A549 (cell line): Measurements from ENCODE around the gene HSD17B4. TPM values are rescaled to one million over a fixed set of nuclear protein-coding genes. Genes with fewer than 3 reads are reported as not detected.

Experiments used
- ATAC-seq, 2 experiments: fragments of 200-7000 bp in 1 of 2; fragments of >200 bp in 1 of 2; cut with Nextera tagmentation in 1 of 2; cut with Tn5 transposase in 1 of 2; 3 replicates each; pipeline versions ENCODE4 v1.8.0 to v1.9.1; 2018 to 2020; ENCODE audit warnings: mild to moderate bottlenecking in 1 of 2, moderate library complexity in 1 of 2
- CTCF ChIA-PET: fragments of 300-600 bp; sonication (Branson Sonifier 250); formaldehyde crosslinking; extraction: SDS; loops from one replicate; lab custom pipeline; 2021; ENCODE audit warnings: antibody characterized with exemption, inconsistent platforms; lab: Yijun Ruan, JAX
- POLR2A ChIA-PET: fragments of 350-600 bp; formaldehyde crosslinking; extraction: SDS; loops from one replicate; lab custom pipeline; 2021; ENCODE audit warnings: antibody characterized with exemption, inconsistent platforms; lab: Yijun Ruan, JAX
- DNase-seq, 2 experiments: peaks; one replicate each; pipeline versions ENCODE4 v3.0.0 to v3.0.0-alpha.2; 2011 to 2016; ENCODE audit warnings: low read depth in 1 of 2, low spot score in 1 of 2
- FAIRE-seq: peaks from 2 replicates; lab custom pipeline; 2011; peaks lifted over from hg19 to GRCh38; lab: Jason Lieb, UNC
- H3K27ac ChIP-seq, 2 experiments: fragments of >200 bp; sonication (Bioruptor Twin); formaldehyde crosslinking; 3 replicates each; pipeline ENCODE4 v1.5.1; 2016 to 2017
- H3K4me1 ChIP-seq: fragments of >200 bp; sonication (Bioruptor Twin); formaldehyde crosslinking; 3 replicates; pipeline ENCODE4 v1.6.1; 2016
- H3K4me2 ChIP-seq: fragments of >200 bp; sonication (Bioruptor Twin); formaldehyde crosslinking; 3 replicates; pipeline ENCODE4 v1.6.1; 2016
- H3K4me3 ChIP-seq: fragments of >200 bp; sonication (Bioruptor Twin); formaldehyde crosslinking; 3 replicates; pipeline ENCODE4 v1.5.1; 2016
- H3K9me3 ChIP-seq: fragments of >200 bp; sonication (Bioruptor Twin); formaldehyde crosslinking; 3 replicates; pipeline ENCODE4 v1.6.1; 2016
- BHLHE40 ChIP-seq: IDR thresholded peaks from 2 replicates; pipeline ENCODE4 v1.6.1; 2012; ENCODE audit warnings: low read depth, low read length, inconsistent platforms
- CEBPB ChIP-seq, 2 experiments: fragments of >200 bp in 1 of 2; sonication (Bioruptor Twin) in 1 of 2; formaldehyde crosslinking in 1 of 2; IDR thresholded peaks; 2 replicates each; pipeline ENCODE4 v1.6.1; 2012 to 2016
- CHD2 ChIP-seq: fragments of 150-350 bp; IDR thresholded peaks from 2 replicates; pipeline ENCODE4 v1.6.1; 2014; ENCODE audit warnings: low read length; ENCODE audit not compliant: partially characterized antibody
- CHD4 ChIP-seq: fragments of 200-600 bp; sonication (generic); IDR thresholded peaks from 2 replicates; pipeline ENCODE4 v1.6.1; 2016; ENCODE audit warnings: antibody characterized with exemption, mild to moderate bottlenecking, borderline replicate concordance
- EHF ChIP-seq: fragments of 250-450 bp; sonication (Bioruptor Pico); IDR thresholded peaks from 2 replicates; pipeline ENCODE4 v1.5.0; 2020; ENCODE audit warnings: mild to moderate bottlenecking
- EP300 ChIP-seq, 2 experiments: fragments of >200 bp; sonication (Bioruptor Twin); formaldehyde crosslinking; IDR thresholded peaks; 2 replicates in 1 of 2; 3 replicates in 1 of 2; pipeline ENCODE4 v1.6.1; 2016 to 2017
- FOSB ChIP-seq: fragments of 250-450 bp; sonication (Bioruptor Pico); IDR thresholded peaks from 2 replicates; pipeline ENCODE4 v1.5.0; 2020; ENCODE audit warnings: mild to moderate bottlenecking, moderate library complexity
- HDAC2 ChIP-seq: fragments of 200-600 bp; sonication (generic); IDR thresholded peaks from 2 replicates; pipeline ENCODE4 v1.6.1; 2016
- HOXA7 ChIP-seq: fragments of 250-450 bp; sonication (Bioruptor Pico); IDR thresholded peaks from 2 replicates; pipeline ENCODE4 v1.5.0; 2020; ENCODE audit warnings: mild to moderate bottlenecking, moderate library complexity
- HOXB5 ChIP-seq: fragments of 250-450 bp; sonication (Bioruptor Pico); IDR thresholded peaks from 2 replicates; pipeline ENCODE4 v1.5.0; 2020; ENCODE audit warnings: mild to moderate bottlenecking, moderate library complexity
- JUN ChIP-seq, 2 experiments: fragments of >200 bp; sonication (Bioruptor Twin); formaldehyde crosslinking; IDR thresholded peaks; 2 replicates in 1 of 2; 3 replicates in 1 of 2; pipeline ENCODE4 v1.6.1; 2016 to 2017
- MYC ChIP-seq: IDR thresholded peaks from 2 replicates; pipeline ENCODE4 v1.6.1; 2012; ENCODE audit warnings: mild to moderate bottlenecking, inconsistent platforms, low read length, improper control_type of control experiment, borderline replicate concordance
- NFE2L2 ChIP-seq: fragments of 150-350 bp; conservative IDR thresholded peaks from 2 replicates; pipeline ENCODE4 v1.6.1; 2014; ENCODE audit warnings: low read length
- NPAS2 ChIP-seq: fragments of 250-450 bp; sonication (Bioruptor Pico); IDR thresholded peaks from 2 replicates; pipeline ENCODE4 v1.8.0; 2022; ENCODE audit warnings: mild to moderate bottlenecking, moderate library complexity, borderline replicate concordance
- PHF8 ChIP-seq: fragments of 200-600 bp; sonication (generic); IDR thresholded peaks from 2 replicates; pipeline ENCODE4 v1.6.1; 2016; ENCODE audit warnings: low read depth, mild to moderate bottlenecking, antibody characterized with exemption, moderate library complexity, borderline replicate concordance
- POLR2A ChIP-seq: IDR thresholded peaks from 2 replicates; pipeline ENCODE4 v1.6.1; 2012; ENCODE audit warnings: mild to moderate bottlenecking, low read length
- POLR2AphosphoS2 ChIP-seq: conservative IDR thresholded peaks from 2 replicates; pipeline ENCODE4 v1.6.1; 2012; ENCODE audit warnings: low read length, improper control_type of control experiment, inconsistent platforms
- SREBF2 ChIP-seq: fragments of 450-650 bp; IDR thresholded peaks from 2 replicates; pipeline ENCODE4 v1.6.1; 2014; ENCODE audit warnings: mild to moderate bottlenecking, moderate library complexity
- TP53 ChIP-seq: fragments of 250-450 bp; sonication (Bioruptor Pico); IDR thresholded peaks from 2 replicates; pipeline ENCODE4 v1.5.0; 2021; ENCODE audit warnings: mild to moderate bottlenecking, moderate library complexity
- ZC3H11A ChIP-seq: fragments of 450-650 bp; IDR thresholded peaks from 2 replicates; pipeline ENCODE4 v1.6.1; 2014; ENCODE audit warnings: antibody characterized with exemption, mild to moderate bottlenecking
- ZFP36 ChIP-seq: fragments of 450-650 bp; IDR thresholded peaks from 2 replicates; pipeline ENCODE4 v1.6.1; 2014; ENCODE audit warnings: borderline replicate concordance; ENCODE audit not compliant: partially characterized antibody
- ZSCAN20 ChIP-seq: fragments of 250-450 bp; sonication (Bioruptor Pico); IDR thresholded peaks from 2 replicates; pipeline ENCODE4 v1.8.0; 2022; ENCODE audit warnings: mild to moderate bottlenecking, moderate library complexity
- WGBS: methylation state at CpG from one replicate; pipeline ENCODE4 v1.1.6; 2017; ENCODE audit errors: missing lambda C conversion rate; 5-methylcytosine and 5-hydroxymethylcytosine counted together
- polyA plus RNA-seq, 4 experiments: library from polyadenylated mRNA; depleted of rRNA in 3 of 4; stranded (reverse); fragments of >200 nt; fragmentation: RNase III in 1 of 4; extraction: RNeasy Plus Mini Kit Qiagen cat#74134 plus additional on column Dnase treatment in 1 of 4; gene quantifications; 2 replicates in 3 of 4; 3 replicates in 1 of 4; pipeline ENCODE4 v1.2.3, GENCODE V29; 2011 to 2017
- TF ChIP-seq, protein P1 (sequence below): IDR thresholded peaks from 2 replicates; pipeline ENCODE4 v1.6.1; 2012; ENCODE audit warnings: low read depth, borderline replicate concordance
- TF ChIP-seq, protein P2 (sequence below): fragments of 450-650 bp; IDR thresholded peaks from 2 replicates; pipeline ENCODE4 v1.6.1; 2014; ENCODE audit warnings: antibody characterized with exemption
- TF ChIP-seq, protein P3 (sequence below): fragments of >200 bp; sonication (Bioruptor Twin); formaldehyde crosslinking; IDR thresholded peaks from 3 replicates; pipeline ENCODE4 v1.5.1; 2016
- TF ChIP-seq, protein P4 (sequence below): IDR thresholded peaks from 2 replicates; pipeline ENCODE4 v1.6.1; 2012
- TF ChIP-seq, protein P5 (sequence below): fragments of >200 bp; sonication (Bioruptor Twin); formaldehyde crosslinking; IDR thresholded peaks from 3 replicates; pipeline ENCODE4 v1.6.1; 2016
- TF ChIP-seq, protein P6 (sequence below): IDR thresholded peaks from 2 replicates; pipeline ENCODE4 v1.6.1; 2012

Gene HSD17B4
- polyA plus RNA-seq, 2 of the 4 experiments (the other 2 are of a cell fraction), result 121 to 135 TPM

DNA sequence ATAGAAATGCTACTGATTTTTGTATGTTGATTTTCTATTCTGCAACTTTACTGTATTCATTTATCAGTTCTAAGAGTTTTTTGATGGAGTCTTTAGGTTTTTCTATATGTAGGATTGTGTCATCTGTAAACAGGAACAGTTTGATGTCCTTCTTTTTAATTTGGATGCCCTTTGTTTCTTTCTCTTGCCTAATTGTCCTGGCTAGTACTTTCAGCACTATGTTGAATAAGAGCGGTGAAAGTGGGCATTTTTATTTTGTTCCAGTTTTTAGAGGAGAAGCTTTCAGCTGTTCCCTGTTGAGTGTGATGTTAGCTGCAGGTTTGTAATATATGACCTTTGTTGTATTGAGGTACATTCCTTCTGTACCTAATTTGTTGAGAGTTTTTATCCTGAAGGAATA, 13.3 kb downstream of the HSD17B4 start:
- FAIRE-seq, result no peak
- H3K4me3 ChIP-seq, result no peak overlapping the region
- CTCF ChIA-PET, result no interaction called here
- H3K4me1 ChIP-seq, result no peaks in the 10 kb centered on the region
- no peak overlapping the region for H3K4me2 ChIP-seq
- no peak for DNase-seq
- 93% methylated on average over 1 of the region's 1 CpG for WGBS
- ATAC-seq, result no peak
- POLR2A ChIA-PET, result no interaction called here
- TF ChIP-seq FOSB (no peak), PHF8 (no peak), ZFP36 (no peak), POLR2AphosphoS2 (no peak), NFE2L2 (no peak), HDAC2 (no peak), MYC (no peak), POLR2A (no peak)
- TF ChIP-seq, protein P1, sequence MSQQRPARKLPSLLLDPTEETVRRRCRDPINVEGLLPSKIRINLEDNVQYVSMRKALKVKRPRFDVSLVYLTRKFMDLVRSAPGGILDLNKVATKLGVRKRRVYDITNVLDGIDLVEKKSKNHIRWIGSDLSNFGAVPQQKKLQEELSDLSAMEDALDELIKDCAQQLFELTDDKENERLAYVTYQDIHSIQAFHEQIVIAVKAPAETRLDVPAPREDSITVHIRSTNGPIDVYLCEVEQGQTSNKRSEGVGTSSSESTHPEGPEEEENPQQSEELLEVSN, result no peak
- TF ChIP-seq, all 56 proteins: peak for 0
- Histone ChIP-seq H3K9me3 (peaks cover 21% of the 10 kb centered on the region), H3K27ac (no peak overlapping the region)

DNA sequence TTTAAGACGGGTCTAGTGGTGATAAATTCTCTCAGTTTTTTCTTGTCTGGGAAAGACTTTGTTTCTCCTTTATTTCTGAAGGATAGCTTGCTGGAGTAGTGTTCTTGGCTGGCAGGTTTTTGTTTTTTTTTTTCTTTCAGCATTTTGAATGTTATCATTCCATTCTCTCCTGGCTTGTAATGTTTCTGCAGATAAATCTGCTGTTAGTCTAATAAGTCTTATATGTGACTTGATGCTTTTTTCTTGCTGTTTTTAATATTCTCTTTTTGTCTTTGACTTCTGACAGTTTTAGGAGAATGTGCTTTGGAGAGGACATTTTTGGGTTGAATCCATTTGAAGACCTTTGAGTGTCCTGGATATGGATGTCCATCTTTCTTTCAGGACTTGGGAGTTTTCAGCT, 16.0 kb downstream of the HSD17B4 start:
- H3K4me3 ChIP-seq, result no peak overlapping the region
- peaks cover 21% of the 10 kb centered on the region for H3K9me3 ChIP-seq
- H3K27ac ChIP-seq, result no peak overlapping the region
- TF ChIP-seq EP300 (IDR thresholded peaks at IDR 0.05), result no peak
- TF ChIP-seq, protein P2, sequence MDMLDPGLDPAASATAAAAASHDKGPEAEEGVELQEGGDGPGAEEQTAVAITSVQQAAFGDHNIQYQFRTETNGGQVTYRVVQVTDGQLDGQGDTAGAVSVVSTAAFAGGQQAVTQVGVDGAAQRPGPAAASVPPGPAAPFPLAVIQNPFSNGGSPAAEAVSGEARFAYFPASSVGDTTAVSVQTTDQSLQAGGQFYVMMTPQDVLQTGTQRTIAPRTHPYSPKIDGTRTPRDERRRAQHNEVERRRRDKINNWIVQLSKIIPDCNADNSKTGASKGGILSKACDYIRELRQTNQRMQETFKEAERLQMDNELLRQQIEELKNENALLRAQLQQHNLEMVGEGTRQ, result no peak
- TF ChIP-seq CEBPB (IDR thresholded peaks at IDR 0.05), result no peak
- no peak for TF ChIP-seq ZSCAN20 (CRISPR knock-in tag)
- no peak for TF ChIP-seq TP53 (CRISPR knock-in tag)
- no peak for TF ChIP-seq HOXA7 (CRISPR knock-in tag)
- TF ChIP-seq EHF (CRISPR knock-in tag), result no peak
- no peak for TF ChIP-seq NFE2L2
- TF ChIP-seq SREBF2, result no peak
- no peak for TF ChIP-seq BHLHE40
- TF ChIP-seq HOXB5 (CRISPR knock-in tag), result no peak
- TF ChIP-seq, all 56 proteins: peak for 0
- ChIA-PET POLR2A (no interaction called here), CTCF (interaction anchor here (0.6 to 0.7 kb wide), 2 partner anchors 145 to 573 kb away, joined by 3 to 4 read pairs; no protein-coding TSS in a partner anchor)
- ATAC-seq, result no peak
- no peak for DNase-seq
- no peaks in the 10 kb centered on the region for H3K4me1 ChIP-seq
- 83% methylated on average over 1 of the region's 1 CpG for WGBS
- FAIRE-seq, result no peak
- H3K4me2 ChIP-seq, result no peak overlapping the region

DNA sequence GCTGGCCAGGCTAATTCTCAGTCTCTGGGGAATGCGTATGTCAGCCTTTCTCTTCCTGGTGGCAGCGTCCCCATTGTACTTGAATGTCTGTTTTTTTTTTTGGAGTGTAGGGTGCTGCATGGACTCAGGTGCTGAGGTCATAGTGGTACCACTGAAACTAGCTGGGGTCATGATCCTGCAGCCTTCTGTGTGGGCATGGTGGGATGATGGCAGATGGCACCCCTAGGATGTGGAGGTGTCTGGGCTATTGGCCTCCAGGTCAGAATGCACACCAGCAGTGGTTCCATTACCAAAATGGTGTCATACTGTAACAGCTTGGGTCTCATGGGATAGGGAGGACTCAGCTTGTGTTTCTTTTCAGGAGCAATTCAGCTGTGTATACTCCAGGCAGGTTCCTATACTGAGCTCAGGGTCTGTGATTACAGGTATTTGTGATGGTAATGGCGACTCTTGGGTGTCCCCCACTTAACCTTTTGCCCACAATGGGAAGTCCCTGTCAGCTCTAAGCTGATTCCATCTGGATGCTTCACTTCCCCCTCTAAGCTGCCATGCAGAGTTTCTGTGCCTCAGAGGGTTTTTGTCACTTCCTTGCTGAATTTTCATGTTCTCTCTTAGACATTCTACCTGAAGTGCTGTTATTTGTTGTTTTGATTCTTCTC, 17.9 kb downstream of the HSD17B4 start:
- ATAC-seq (no peak; a peak in 1 of 6 replicates), DNase-seq (no peak), FAIRE-seq (no peak)
- Histone ChIP-seq H3K4me3 (no peak overlapping the region), H3K27ac (no peak overlapping the region), H3K9me3 (peaks cover 21% of the 10 kb centered on the region), H3K4me2 (no peak overlapping the region), H3K4me1 (no peaks in the 10 kb centered on the region)
- POLR2A ChIA-PET, result interaction anchor here (0.9 kb wide), 1 partner anchor 8 kb away, joined by 3 read pairs; no protein-coding TSS in a partner anchor
- CTCF ChIA-PET, result interaction anchor here (1.0 to 1.2 kb wide), 3 partner anchors 10 to 236 kb away, joined by 3 to 5 read pairs (median 3); no protein-coding TSS in a partner anchor
- WGBS, result 82% methylated on average over 3 of the region's 3 CpGs
- TF ChIP-seq, protein P3, sequence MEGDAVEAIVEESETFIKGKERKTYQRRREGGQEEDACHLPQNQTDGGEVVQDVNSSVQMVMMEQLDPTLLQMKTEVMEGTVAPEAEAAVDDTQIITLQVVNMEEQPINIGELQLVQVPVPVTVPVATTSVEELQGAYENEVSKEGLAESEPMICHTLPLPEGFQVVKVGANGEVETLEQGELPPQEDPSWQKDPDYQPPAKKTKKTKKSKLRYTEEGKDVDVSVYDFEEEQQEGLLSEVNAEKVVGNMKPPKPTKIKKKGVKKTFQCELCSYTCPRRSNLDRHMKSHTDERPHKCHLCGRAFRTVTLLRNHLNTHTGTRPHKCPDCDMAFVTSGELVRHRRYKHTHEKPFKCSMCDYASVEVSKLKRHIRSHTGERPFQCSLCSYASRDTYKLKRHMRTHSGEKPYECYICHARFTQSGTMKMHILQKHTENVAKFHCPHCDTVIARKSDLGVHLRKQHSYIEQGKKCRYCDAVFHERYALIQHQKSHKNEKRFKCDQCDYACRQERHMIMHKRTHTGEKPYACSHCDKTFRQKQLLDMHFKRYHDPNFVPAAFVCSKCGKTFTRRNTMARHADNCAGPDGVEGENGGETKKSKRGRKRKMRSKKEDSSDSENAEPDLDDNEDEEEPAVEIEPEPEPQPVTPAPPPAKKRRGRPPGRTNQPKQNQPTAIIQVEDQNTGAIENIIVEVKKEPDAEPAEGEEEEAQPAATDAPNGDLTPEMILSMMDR, result no peak
- TF ChIP-seq ZFP36 (no peak), POLR2A (no peak), HOXB5 (CRISPR knock-in tag) (no peak), CHD2 (no peak), EHF (CRISPR knock-in tag) (no peak), NPAS2 (CRISPR knock-in tag) (no peak), CHD4 (no peak), SREBF2 (no peak), JUN (IDR thresholded peaks at IDR 0.05) (no peak), ZC3H11A (no peak), POLR2AphosphoS2 (no peak)
- TF ChIP-seq, protein P4, sequence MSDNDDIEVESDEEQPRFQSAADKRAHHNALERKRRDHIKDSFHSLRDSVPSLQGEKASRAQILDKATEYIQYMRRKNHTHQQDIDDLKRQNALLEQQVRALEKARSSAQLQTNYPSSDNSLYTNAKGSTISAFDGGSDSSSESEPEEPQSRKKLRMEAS, result no peak
- TF ChIP-seq, protein P5, sequence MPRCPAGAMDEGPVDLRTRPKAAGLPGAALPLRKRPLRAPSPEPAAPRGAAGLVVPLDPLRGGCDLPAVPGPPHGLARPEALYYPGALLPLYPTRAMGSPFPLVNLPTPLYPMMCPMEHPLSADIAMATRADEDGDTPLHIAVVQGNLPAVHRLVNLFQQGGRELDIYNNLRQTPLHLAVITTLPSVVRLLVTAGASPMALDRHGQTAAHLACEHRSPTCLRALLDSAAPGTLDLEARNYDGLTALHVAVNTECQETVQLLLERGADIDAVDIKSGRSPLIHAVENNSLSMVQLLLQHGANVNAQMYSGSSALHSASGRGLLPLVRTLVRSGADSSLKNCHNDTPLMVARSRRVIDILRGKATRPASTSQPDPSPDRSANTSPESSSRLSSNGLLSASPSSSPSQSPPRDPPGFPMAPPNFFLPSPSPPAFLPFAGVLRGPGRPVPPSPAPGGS, result no peak
- TF ChIP-seq, protein P6, sequence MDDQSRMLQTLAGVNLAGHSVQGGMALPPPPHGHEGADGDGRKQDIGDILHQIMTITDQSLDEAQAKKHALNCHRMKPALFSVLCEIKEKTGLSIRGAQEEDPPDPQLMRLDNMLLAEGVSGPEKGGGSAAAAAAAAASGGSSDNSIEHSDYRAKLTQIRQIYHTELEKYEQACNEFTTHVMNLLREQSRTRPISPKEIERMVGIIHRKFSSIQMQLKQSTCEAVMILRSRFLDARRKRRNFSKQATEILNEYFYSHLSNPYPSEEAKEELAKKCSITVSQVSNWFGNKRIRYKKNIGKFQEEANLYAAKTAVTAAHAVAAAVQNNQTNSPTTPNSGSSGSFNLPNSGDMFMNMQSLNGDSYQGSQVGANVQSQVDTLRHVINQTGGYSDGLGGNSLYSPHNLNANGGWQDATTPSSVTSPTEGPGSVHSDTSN, result no peak
